Measurements from ENCODE around the gene USP17L21. TPM values are rescaled to one million over a fixed set of nuclear protein-coding genes. Genes with fewer than 3 reads are reported as not detected.
"Not testable (repeated sequence)": the region's sequence is repeated elsewhere in the genome, so short reads cannot be mapped to it uniquely, and the experiment has no call there.

Gene USP17L21
- total RNA-seq (not detected in 2 replicates), polyA plus RNA-seq (not detected in 2 replicates), polyA minus RNA-seq (not detected in 2 replicates)
- total RNA-seq (2013) = not detected

GRCh38 chr4:9262572-9262971, at the start of gene USP17L21:
TSS of gene USP17L21 (plus strand) at chr4:9262872. CDS start at chr4:9262872, 0 bp downstream.
- H3K27me3 ChIP-seq (replicated peaks in 1 of 4; ENCODE audit: control extremely low read depth in 1 of 4, control insufficient read depth in 3 of 4, insufficient read depth in 4 of 4, low read length in 3 of 4); H3K36me3 ChIP-seq (replicated peaks in 1 of 2; ENCODE audit: control extremely low read depth in 1 of 2, control insufficient read depth in 1 of 2, extremely low read depth in 1 of 2, insufficient read depth in 2 of 2, low read length in 1 of 2); H3K27me3 Mint-ChIP-seq; DNase-seq; H3K27ac Mint-ChIP-seq; H3K9me3 Mint-ChIP-seq (ENCODE audit: insufficient read depth); H3K4me3 ChIP-seq (ENCODE audit: control extremely low read depth in 1 of 5, extremely low read depth in 1 of 5, insufficient read depth in 1 of 5, low read depth in 2 of 5, low read length in 4 of 5); POLR2A ChIA-PET; H3K9me3 ChIP-seq (ENCODE audit: control extremely low read depth in 1 of 3, control insufficient read depth in 2 of 3, insufficient read depth in 1 of 3, low read length in 2 of 3); H4K20me1 ChIP-seq (ENCODE audit: control insufficient read depth, insufficient read depth, low read length, poor library complexity, severe bottlenecking); H3K79me2 ChIP-seq (ENCODE audit: control insufficient read depth, insufficient read depth, low read length); intact Hi-C loops (cut with micrococcal nuclease); H3K4me1 Mint-ChIP-seq; H3K9ac ChIP-seq (ENCODE audit: low read length); ATAC-seq (ENCODE audit: low read depth); CTCF ChIA-PET; H2AFZ ChIP-seq (ENCODE audit: insufficient read depth, low read depth, low read length, poor library complexity, severe bottlenecking); H3K4me1 ChIP-seq (ENCODE audit: control insufficient read depth in 2 of 2, insufficient read depth in 2 of 2, low read length in 2 of 2); H3K27ac ChIP-seq (ENCODE audit: low read length in 2 of 2); H3K4me3 Mint-ChIP-seq; H3K4me2 ChIP-seq (replicated peaks; ENCODE audit: low read depth, low read length, poor library complexity, severe bottlenecking): not testable (repeated sequence)
- no CpG with 5 or more reads among the region's 13 CpGs for WGBS (ENCODE audit: insufficient coverage)

GRCh38 chr4:9214701-9215100, 48.0 kb upstream of the USP17L21 start:
- 97% methylated on average over 5 of the region's 14 CpGs for WGBS (ENCODE audit: insufficient coverage)
- H3K79me2 ChIP-seq (ENCODE audit: control insufficient read depth, insufficient read depth, low read length); H3K27me3 Mint-ChIP-seq; H3K4me3 Mint-ChIP-seq; H3K4me2 ChIP-seq (replicated peaks; ENCODE audit: low read depth, low read length, poor library complexity, severe bottlenecking); H3K9ac ChIP-seq (ENCODE audit: low read length); H3K4me1 Mint-ChIP-seq; H3K9me3 ChIP-seq (ENCODE audit: control extremely low read depth in 1 of 3, control insufficient read depth in 2 of 3, insufficient read depth in 1 of 3, low read length in 2 of 3); H4K20me1 ChIP-seq (ENCODE audit: control insufficient read depth, insufficient read depth, low read length, poor library complexity, severe bottlenecking); H3K36me3 ChIP-seq (replicated peaks in 1 of 2; ENCODE audit: control extremely low read depth in 1 of 2, control insufficient read depth in 1 of 2, extremely low read depth in 1 of 2, insufficient read depth in 2 of 2, low read length in 1 of 2); ATAC-seq (ENCODE audit: low read depth); CTCF ChIA-PET; H3K9me3 Mint-ChIP-seq (ENCODE audit: insufficient read depth); H3K27ac Mint-ChIP-seq; H3K4me1 ChIP-seq (ENCODE audit: control insufficient read depth in 2 of 2, insufficient read depth in 2 of 2, low read length in 2 of 2); H3K27ac ChIP-seq (ENCODE audit: low read length in 2 of 2); H2AFZ ChIP-seq (ENCODE audit: insufficient read depth, low read depth, low read length, poor library complexity, severe bottlenecking); H3K4me3 ChIP-seq (ENCODE audit: control extremely low read depth in 1 of 5, extremely low read depth in 1 of 5, insufficient read depth in 1 of 5, low read depth in 2 of 5, low read length in 4 of 5); intact Hi-C loops (cut with micrococcal nuclease); POLR2A ChIA-PET; H3K27me3 ChIP-seq (replicated peaks in 1 of 4; ENCODE audit: control extremely low read depth in 1 of 4, control insufficient read depth in 3 of 4, insufficient read depth in 4 of 4, low read length in 3 of 4); DNase-seq: not testable (repeated sequence)

- H3K27ac ChIP-seq (ENCODE audit: low read length in 2 of 2); H3K9me3 ChIP-seq (ENCODE audit: control extremely low read depth in 1 of 3, control insufficient read depth in 2 of 3, insufficient read depth in 1 of 3, low read length in 2 of 3); CTCF ChIA-PET; intact Hi-C loops (cut with micrococcal nuclease); H3K4me1 Mint-ChIP-seq; H2AFZ ChIP-seq (ENCODE audit: insufficient read depth, low read depth, low read length, poor library complexity, severe bottlenecking); H3K4me1 ChIP-seq (ENCODE audit: control insufficient read depth in 2 of 2, insufficient read depth in 2 of 2, low read length in 2 of 2); DNase-seq; ATAC-seq (ENCODE audit: low read depth); H3K4me2 ChIP-seq (replicated peaks; ENCODE audit: low read depth, low read length, poor library complexity, severe bottlenecking); H3K9me3 Mint-ChIP-seq (ENCODE audit: insufficient read depth); H4K20me1 ChIP-seq (ENCODE audit: control insufficient read depth, insufficient read depth, low read length, poor library complexity, severe bottlenecking); H3K36me3 ChIP-seq (replicated peaks in 1 of 2; ENCODE audit: control extremely low read depth in 1 of 2, control insufficient read depth in 1 of 2, extremely low read depth in 1 of 2, insufficient read depth in 2 of 2, low read length in 1 of 2); H3K79me2 ChIP-seq (ENCODE audit: control insufficient read depth, insufficient read depth, low read length); POLR2A ChIA-PET; H3K9ac ChIP-seq (ENCODE audit: low read length); H3K27ac Mint-ChIP-seq; H3K4me3 ChIP-seq (ENCODE audit: control extremely low read depth in 1 of 5, extremely low read depth in 1 of 5, insufficient read depth in 1 of 5, low read depth in 2 of 5, low read length in 4 of 5); H3K27me3 ChIP-seq (replicated peaks in 1 of 4; ENCODE audit: control extremely low read depth in 1 of 4, control insufficient read depth in 3 of 4, insufficient read depth in 4 of 4, low read length in 3 of 4); H3K27me3 Mint-ChIP-seq; H3K4me3 Mint-ChIP-seq: not testable (repeated sequence)
- WGBS (ENCODE audit: insufficient coverage) = no CpG with 5 or more reads among the region's 14 CpGs
Measured at GRCh38 chr4:9215105-9215504, 47.6 kb upstream of the USP17L21 start, which contains the start of gene USP17L11. TSS of gene USP17L11 (plus strand) at chr4:9215405. CDS start at chr4:9215405, 0 bp downstream.

GRCh38 chr4:9219852-9220251, 42.8 kb upstream of the USP17L21 start, which contains the start of gene USP17L12:
TSS of gene USP17L12 (plus strand) at chr4:9220152. CDS start at chr4:9220152, 0 bp downstream.
- H3K9me3 Mint-ChIP-seq (ENCODE audit: insufficient read depth); ATAC-seq (ENCODE audit: low read depth); H3K4me3 Mint-ChIP-seq: not testable (repeated sequence)

More at GRCh38 chr4:9219852-9220251, 42.8 kb upstream of the USP17L21 start, which contains the start of gene USP17L12:
- intact Hi-C loops (cut with micrococcal nuclease); H3K27me3 Mint-ChIP-seq; H3K27ac ChIP-seq (ENCODE audit: low read length in 2 of 2); H3K4me1 Mint-ChIP-seq; H3K4me2 ChIP-seq (replicated peaks; ENCODE audit: low read depth, low read length, poor library complexity, severe bottlenecking); H3K79me2 ChIP-seq (ENCODE audit: control insufficient read depth, insufficient read depth, low read length); POLR2A ChIA-PET; H3K27ac Mint-ChIP-seq; H3K4me3 ChIP-seq (ENCODE audit: control extremely low read depth in 1 of 5, extremely low read depth in 1 of 5, insufficient read depth in 1 of 5, low read depth in 2 of 5, low read length in 4 of 5); H3K4me1 ChIP-seq (ENCODE audit: control insufficient read depth in 2 of 2, insufficient read depth in 2 of 2, low read length in 2 of 2); H4K20me1 ChIP-seq (ENCODE audit: control insufficient read depth, insufficient read depth, low read length, poor library complexity, severe bottlenecking); H3K9ac ChIP-seq (ENCODE audit: low read length); DNase-seq; H3K27me3 ChIP-seq (replicated peaks in 1 of 4; ENCODE audit: control extremely low read depth in 1 of 4, control insufficient read depth in 3 of 4, insufficient read depth in 4 of 4, low read length in 3 of 4); H3K36me3 ChIP-seq (replicated peaks in 1 of 2; ENCODE audit: control extremely low read depth in 1 of 2, control insufficient read depth in 1 of 2, extremely low read depth in 1 of 2, insufficient read depth in 2 of 2, low read length in 1 of 2); CTCF ChIA-PET; H2AFZ ChIP-seq (ENCODE audit: insufficient read depth, low read depth, low read length, poor library complexity, severe bottlenecking); H3K9me3 ChIP-seq (ENCODE audit: control extremely low read depth in 1 of 3, control insufficient read depth in 2 of 3, insufficient read depth in 1 of 3, low read length in 2 of 3): not testable (repeated sequence)
- WGBS (ENCODE audit: insufficient coverage) = no CpG with 5 or more reads among the region's 13 CpGs
